GM21447 (cell line): ENCODE data around the gene PHB1.
"Not testable (repeated sequence)": the region's sequence is repeated elsewhere in the genome, so short reads cannot be mapped to it uniquely, and the experiment has no call there.

ENCODE experiments used
- ATAC-seq: cut with Tn5 transposase; IDR thresholded peaks from one replicate; pipeline ENCODE4 v1.9.1; 2021; ENCODE audit not compliant: unreplicated experiment

PHB1 gene

GRCh38 chr17:49439673-49440571, 25.2 kb upstream of the PHB1 start:
- no peak for ATAC-seq

GRCh38 chr17:49439305-49439672, 24.6 kb upstream of the PHB1 start:
- ATAC-seq, result no peak

GRCh38 chr17:49438436-49439278, 24.0 kb upstream of the PHB1 start:
- ATAC-seq, result no peak

GRCh38 chr17:49437696-49438435, 23.2 kb upstream of the PHB1 start:
- ATAC-seq, result no peak

- ATAC-seq, result no peak
Measured at GRCh38 chr17:49436174-49436573, 21.5 kb upstream of the PHB1 start.

- ATAC-seq, result no peak
Measured at GRCh38 chr17:49435671-49436029, 21.0 kb upstream of the PHB1 start.

GRCh38 chr17:49434821-49435670, 20.4 kb upstream of the PHB1 start:
- ATAC-seq, result no peak

- ATAC-seq, result no peak
Measured at GRCh38 chr17:49433000-49433694, 18.5 kb upstream of the PHB1 start.

GRCh38 chr17:49431743-49432142, 17.1 kb upstream of the PHB1 start:
- no peak for ATAC-seq

- ATAC-seq, result no peak
Measured at GRCh38 chr17:49425004-49425286, 10.3 kb upstream of the PHB1 start.

- ATAC-seq, result not testable (repeated sequence)
Measured at GRCh38 chr17:49424276-49425003, 9.8 kb upstream of the PHB1 start.

- ATAC-seq, result no peak
Measured at GRCh38 chr17:49422714-49423113, 8.0 kb upstream of the PHB1 start.

- not testable (repeated sequence) for ATAC-seq
Measured at GRCh38 chr17:49419761-49420160, 5.1 kb upstream of the PHB1 start.

- ATAC-seq, result not testable (repeated sequence)
Measured at GRCh38 chr17:49418754-49419740, 4.4 kb upstream of the PHB1 start.

GRCh38 chr17:49414271-49414621, 436 bp downstream of the PHB1 start:
- ATAC-seq, result no peak

GRCh38 chr17:49409066-49409465, 5.6 kb downstream of the PHB1 start:
- no peak for ATAC-seq

GRCh38 chr17:49407981-49408501, 6.6 kb downstream of the PHB1 start:
- no peak for ATAC-seq

GRCh38 chr17:49407086-49407485, 7.6 kb downstream of the PHB1 start:
- no peak for ATAC-seq
